SK-N-SH treated with all-trans-retinoic acid at 6 μM for 48 hours (cell line): ENCODE results near the gene UNC50.

Source experiments
- ATAC-seq: fragments of 200-7000 bp; cut with Tn5 transposase; 3 replicates; pipeline ENCODE4 v1.9.1; 2020; ENCODE audit warnings: mild to moderate bottlenecking, moderate library complexity
- ARNTL ChIP-seq: fragments of 450-650 bp; formaldehyde crosslinking; IDR thresholded peaks from 2 replicates; pipeline ENCODE4 v1.5.0; 2020; ENCODE audit warnings: low read depth, mild to moderate bottlenecking, moderate library complexity, borderline replicate concordance
- BACH2 ChIP-seq: fragments of 250-450 bp; sonication (Bioruptor Pico); IDR thresholded peaks from 2 replicates; pipeline ENCODE4 v1.9.0; 2021; ENCODE audit warnings: mild to moderate bottlenecking, borderline replicate concordance
- CSDC2 ChIP-seq: fragments of 250-450 bp; sonication (Bioruptor Pico); IDR thresholded peaks from 2 replicates; pipeline ENCODE4 v1.5.0; 2020; ENCODE audit warnings: mild to moderate bottlenecking, moderate library complexity
- CSRNP3 ChIP-seq: fragments of 250-450 bp; sonication (Bioruptor Pico); IDR thresholded peaks from 2 replicates; pipeline ENCODE4 v1.5.1; 2021; ENCODE audit warnings: mild to moderate bottlenecking, moderate library complexity
- ESRRG ChIP-seq: fragments of 250-450 bp; sonication (Bioruptor Pico); IDR thresholded peaks from 2 replicates; pipeline ENCODE4 v1.6.1; 2021; ENCODE audit warnings: mild to moderate bottlenecking
- ISL1 ChIP-seq: fragments of 250-450 bp; sonication (Bioruptor Pico); IDR thresholded peaks from 2 replicates; pipeline ENCODE4 v2.1.2; 2022; ENCODE audit warnings: mild to moderate bottlenecking, moderate library complexity
- PATZ1 ChIP-seq: fragments of 250-450 bp; sonication (Bioruptor Pico); IDR thresholded peaks from 2 replicates; pipeline ENCODE4 v1.8.0; 2020; ENCODE audit warnings: mild to moderate bottlenecking, moderate library complexity, borderline replicate concordance
- POU6F1 ChIP-seq: fragments of 250-450 bp; sonication (Bioruptor Pico); IDR thresholded peaks from 2 replicates; pipeline ENCODE4 v1.8.0; 2021; ENCODE audit warnings: low read depth, mild to moderate bottlenecking, moderate library complexity, borderline replicate concordance
- PPARA ChIP-seq: fragments of 250-450 bp; sonication (Bioruptor Pico); IDR thresholded peaks from 2 replicates; pipeline ENCODE4 v1.5.0; 2020; ENCODE audit warnings: mild to moderate bottlenecking, borderline replicate concordance
- SNAI2 ChIP-seq: fragments of 250-450 bp; sonication (Bioruptor Pico); IDR thresholded peaks from 2 replicates; pipeline ENCODE4 v1.5.0; 2020; ENCODE audit warnings: mild to moderate bottlenecking, moderate library complexity
- TCF4 ChIP-seq: fragments of 250-450 bp; sonication (Bioruptor Pico); IDR thresholded peaks from 2 replicates; pipeline ENCODE4 v1.8.0; 2021; ENCODE audit warnings: mild to moderate bottlenecking, moderate library complexity, borderline replicate concordance
- TOX ChIP-seq: fragments of 250-450 bp; sonication (Bioruptor Pico); IDR thresholded peaks from 2 replicates; pipeline ENCODE4 v1.8.0; 2021; ENCODE audit warnings: mild to moderate bottlenecking, moderate library complexity, borderline replicate concordance
- TSHZ2 ChIP-seq: fragments of 250-450 bp; sonication (Bioruptor Pico); IDR thresholded peaks from 2 replicates; pipeline ENCODE4 v1.5.0; 2020; ENCODE audit warnings: mild to moderate bottlenecking, moderate library complexity
- ZC3H10 ChIP-seq: fragments of 250-450 bp; sonication (Bioruptor Pico); IDR thresholded peaks from 2 replicates; pipeline ENCODE4 v1.5.1; 2021; ENCODE audit warnings: mild to moderate bottlenecking, moderate library complexity
- ZFP30 ChIP-seq: fragments of 450-650 bp; formaldehyde crosslinking; IDR thresholded peaks from 2 replicates; pipeline ENCODE4 v1.5.0; 2022; ENCODE audit warnings: mild to moderate bottlenecking, moderate library complexity
- ZNF565 ChIP-seq: fragments of 450-650 bp; formaldehyde crosslinking; conservative IDR thresholded peaks from 2 replicates; pipeline ENCODE4 v1.5.0; 2020; ENCODE audit warnings: low read depth, mild to moderate bottlenecking, moderate library complexity
- ZNF70 ChIP-seq: fragments of 450-650 bp; formaldehyde crosslinking; IDR thresholded peaks from 2 replicates; pipeline ENCODE4 v1.5.0; 2020; ENCODE audit warnings: mild to moderate bottlenecking, moderate library complexity
- ZNF8 ChIP-seq: fragments of 450-650 bp; formaldehyde crosslinking; IDR thresholded peaks from 2 replicates; pipeline ENCODE4 v1.5.0; 2020; ENCODE audit warnings: mild to moderate bottlenecking, moderate library complexity
- TF ChIP-seq, protein P1 (sequence below): fragments of 250-450 bp; sonication (Bioruptor Pico); IDR thresholded peaks from 2 replicates; pipeline ENCODE4 v1.5.1; 2020; ENCODE audit warnings: low read depth, mild to moderate bottlenecking, moderate library complexity

Gene UNC50

GRCh38 chr2:98561018-98561417, 47.4 kb upstream of the UNC50 start:
- TF ChIP-seq, protein P1, sequence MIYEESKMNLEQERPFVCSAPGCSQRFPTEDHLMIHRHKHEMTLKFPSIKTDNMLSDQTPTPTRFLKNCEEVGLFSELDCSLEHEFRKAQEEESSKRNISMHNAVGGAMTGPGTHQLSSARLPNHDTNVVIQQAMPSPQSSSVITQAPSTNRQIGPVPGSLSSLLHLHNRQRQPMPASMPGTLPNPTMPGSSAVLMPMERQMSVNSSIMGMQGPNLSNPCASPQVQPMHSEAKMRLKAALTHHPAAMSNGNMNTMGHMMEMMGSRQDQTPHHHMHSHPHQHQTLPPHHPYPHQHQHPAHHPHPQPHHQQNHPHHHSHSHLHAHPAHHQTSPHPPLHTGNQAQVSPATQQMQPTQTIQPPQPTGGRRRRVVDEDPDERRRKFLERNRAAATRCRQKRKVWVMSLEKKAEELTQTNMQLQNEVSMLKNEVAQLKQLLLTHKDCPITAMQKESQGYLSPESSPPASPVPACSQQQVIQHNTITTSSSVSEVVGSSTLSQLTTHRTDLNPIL (CRISPR knock-in tag): no peak
- no peak for TF ChIP-seq ZFP30 (CRISPR knock-in tag)
- TF ChIP-seq TOX: no peak
- no peak for TF ChIP-seq ZNF8
- TF ChIP-seq TCF4 (CRISPR knock-in tag): no peak
- TF ChIP-seq ZC3H10 (CRISPR knock-in tag): no peak
- no peak for TF ChIP-seq BACH2 (CRISPR knock-in tag)
- TF ChIP-seq SNAI2 (CRISPR knock-in tag): no peak
- no peak for TF ChIP-seq PATZ1
- TF ChIP-seq CSDC2 (CRISPR knock-in tag): no peak
- TF ChIP-seq TSHZ2 (CRISPR knock-in tag): no peak
- no peak for TF ChIP-seq ZNF70 (CRISPR knock-in tag)
- no peak for TF ChIP-seq CSRNP3
- no peak for TF ChIP-seq ISL1
- TF ChIP-seq, all 23 proteins: peak for 0
- no peak for ATAC-seq

DNA sequence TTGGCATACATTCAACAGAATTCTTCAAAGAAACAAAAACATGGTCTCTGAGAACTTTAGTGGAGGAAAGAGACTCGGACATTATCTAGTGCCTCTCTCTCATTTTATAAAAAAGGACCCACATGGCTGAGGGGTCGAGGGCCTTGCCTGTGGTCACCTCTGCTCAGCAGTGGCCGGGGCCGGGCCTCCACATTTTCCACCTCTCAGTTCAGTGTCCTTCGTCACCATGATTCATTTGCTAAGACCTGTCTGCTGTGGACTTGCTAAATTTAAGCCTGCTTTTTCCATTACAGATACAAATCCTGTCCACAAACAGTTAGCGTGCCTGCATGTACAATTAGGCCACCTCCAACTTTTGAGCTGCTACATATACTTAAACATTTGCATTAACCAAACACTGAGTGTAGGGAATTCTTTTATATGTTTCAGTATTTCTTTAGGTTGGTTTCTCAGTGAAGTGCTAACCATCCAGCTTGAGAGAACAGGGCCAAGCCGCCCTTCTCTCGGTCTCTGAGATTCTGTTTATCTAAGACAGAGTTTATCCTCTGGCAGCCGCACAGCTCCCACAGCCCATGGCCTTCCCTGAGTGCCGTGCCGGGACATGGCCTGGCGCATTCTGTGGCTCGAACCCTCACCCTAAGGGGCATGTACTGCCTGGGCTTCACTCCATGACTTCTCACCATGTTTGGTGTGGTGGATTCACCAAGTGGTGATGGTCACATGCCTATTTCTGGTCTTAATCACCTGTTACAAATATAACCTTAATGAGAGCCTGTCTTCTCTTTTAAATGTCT, 46.3 kb upstream of the UNC50 start:
- no peak for ATAC-seq
- TF ChIP-seq ZNF565 (CRISPR knock-in tag): no peak
- TF ChIP-seq ARNTL (CRISPR knock-in tag): no peak
- no peak for TF ChIP-seq BACH2 (CRISPR knock-in tag)
- TF ChIP-seq PATZ1: no peak
- TF ChIP-seq POU6F1 (CRISPR knock-in tag): no peak
- TF ChIP-seq ZC3H10 (CRISPR knock-in tag): no peak
- TF ChIP-seq ESRRG (CRISPR knock-in tag): no peak
- TF ChIP-seq PPARA (CRISPR knock-in tag): no peak
- TF ChIP-seq ZNF8: no peak
- TF ChIP-seq TOX: no peak
- TF ChIP-seq SNAI2 (CRISPR knock-in tag): no peak
